ENCODE results near the gene OR10H5.
"Not testable (repeated sequence)": the region's sequence is repeated elsewhere in the genome, so short reads cannot be mapped to it uniquely, and the experiment has no call there.

Gene OR10H5

GRCh38 chr19:15787611-15788155 lies at the start of gene OR10H5:
Gene OR10H5, plus strand, starts transcription at chr19:15787661. Its CDS starts 6,388 bp downstream, at chr19:15794049.
- no peak for DNase-seq

GRCh38 chr19:15737722-15738121 lies 49.7 kb upstream of the OR10H5 start, which contains the start of gene OR10H3:
Gene OR10H3, plus strand, starts transcription at chr19:15737985. Its CDS starts 3,408 bp downstream, at chr19:15741393.
- DNase-seq, result no peak

GRCh38 chr19:15740785-15741184 lies 46.7 kb upstream of the OR10H5 start:
- DNase-seq, result no peak

- no peak for DNase-seq
Observed at GRCh38 chr19:15748239-15748638, 39.2 kb upstream of the OR10H5 start.

GRCh38 chr19:15758379-15758778 lies 29.1 kb upstream of the OR10H5 start:
- no peak for DNase-seq

GRCh38 chr19:15759962-15760565 lies 27.4 kb upstream of the OR10H5 start:
- DNase-seq, result no peak

GRCh38 chr19:15769586-15769985 lies 17.9 kb upstream of the OR10H5 start:
- DNase-seq, result no peak

GRCh38 chr19:15774159-15774558 lies 13.3 kb upstream of the OR10H5 start:
- DNase-seq, result not testable (repeated sequence)

GRCh38 chr19:15775249-15775648 lies 12.2 kb upstream of the OR10H5 start:
- no peak for DNase-seq

- no peak for DNase-seq
Observed at GRCh38 chr19:15776264-15776663, 11.2 kb upstream of the OR10H5 start.

GRCh38 chr19:15776991-15777970 lies 10.2 kb upstream of the OR10H5 start:
- DNase-seq, result no peak

- DNase-seq, result peak; percentile 90
Observed at GRCh38 chr19:15779756-15780476, 7.5 kb upstream of the OR10H5 start.

- peak; percentile 41 for DNase-seq
Observed at GRCh38 chr19:15780610-15781418, 6.6 kb upstream of the OR10H5 start.

- no peak for DNase-seq
Observed at GRCh38 chr19:15781661-15782060, 5.8 kb upstream of the OR10H5 start.

GRCh38 chr19:15782211-15782610 lies 5.2 kb upstream of the OR10H5 start:
- no peak for DNase-seq

- DNase-seq, result not testable (repeated sequence)
Observed at GRCh38 chr19:15782896-15783295, 4.6 kb upstream of the OR10H5 start.

- DNase-seq, result no peak
Observed at GRCh38 chr19:15788594-15789270, 1.3 kb downstream of the OR10H5 start.

- DNase-seq, result no peak
Observed at GRCh38 chr19:15790096-15790495, 2.6 kb downstream of the OR10H5 start.

- DNase-seq, result not testable (repeated sequence)
Observed at GRCh38 chr19:15794279-15794678, 6.8 kb downstream of the OR10H5 start.

- DNase-seq, result no peak
Observed at GRCh38 chr19:15810335-15810734, 22.9 kb downstream of the OR10H5 start.

GRCh38 chr19:15811476-15811875 lies 24.0 kb downstream of the OR10H5 start:
- DNase-seq, result no peak

All from left hindlimb (tissue), 1 donor.